HAP-1 (cell line): Measurements from ENCODE around the gene MCM3AP.
"Not testable (repeated sequence)": the region's sequence is repeated elsewhere in the genome, so short reads cannot be mapped to it uniquely, and the experiment has no call there.

Source experiments
- DNase-seq, 2 experiments: peaks; one replicate each; pipeline ENCODE4 v3.0.0-alpha.2; 2016 to 2020; ENCODE audit warnings: low spot score in 2 of 2
- H3K27me3 ChIP-seq: fragments of 250-450 bp; sonication (Bioruptor Pico); 2 replicates; pipeline ENCODE4 v1.5.1; 2020; ENCODE audit warnings: low read depth, mild to moderate bottlenecking, moderate library complexity
- H3K36me3 ChIP-seq: fragments of 250-450 bp; sonication (Bioruptor Pico); replicated peaks from 2 replicates; pipeline ENCODE4 v1.5.1; 2020; ENCODE audit warnings: mild to moderate bottlenecking
- H3K4me1 ChIP-seq: fragments of 250-450 bp; sonication (Bioruptor Pico); 2 replicates; pipeline ENCODE4 v1.5.1; 2020; ENCODE audit warnings: mild to moderate bottlenecking
- H3K4me3 ChIP-seq: fragments of 250-450 bp; sonication (Bioruptor Pico); 2 replicates; pipeline ENCODE4 v1.5.1; 2020; ENCODE audit warnings: mild to moderate bottlenecking, moderate library complexity
- H3K9me3 ChIP-seq: fragments of 250-450 bp; sonication (Bioruptor Pico); 2 replicates; pipeline ENCODE4 v1.5.1; 2020; ENCODE audit warnings: mild to moderate bottlenecking, moderate library complexity
- in situ Hi-C: fragments of 300-500 bp; cut with MboI; formaldehyde crosslinking; loops from 3 replicates; pipeline ENCODE4 v1.14.3; 2020; ENCODE audit warnings: low sequenced_read_pairs, inconsistent platforms, mixed read lengths

MCM3AP gene

GRCh38 chr21:46208761-46209721, 76.4 kb downstream of the MCM3AP start:
- H3K36me3 ChIP-seq = peaks cover 58% of the 10 kb centered on the region
- in situ Hi-C loops = no loop called here
- no peaks in the 10 kb centered on the region for H3K9me3 ChIP-seq
- no peak for DNase-seq
- no peaks in the 10 kb centered on the region for H3K4me1 ChIP-seq
- H3K4me3 ChIP-seq = no peak overlapping the region
- H3K27me3 ChIP-seq = no peaks in the 10 kb centered on the region

DNA sequence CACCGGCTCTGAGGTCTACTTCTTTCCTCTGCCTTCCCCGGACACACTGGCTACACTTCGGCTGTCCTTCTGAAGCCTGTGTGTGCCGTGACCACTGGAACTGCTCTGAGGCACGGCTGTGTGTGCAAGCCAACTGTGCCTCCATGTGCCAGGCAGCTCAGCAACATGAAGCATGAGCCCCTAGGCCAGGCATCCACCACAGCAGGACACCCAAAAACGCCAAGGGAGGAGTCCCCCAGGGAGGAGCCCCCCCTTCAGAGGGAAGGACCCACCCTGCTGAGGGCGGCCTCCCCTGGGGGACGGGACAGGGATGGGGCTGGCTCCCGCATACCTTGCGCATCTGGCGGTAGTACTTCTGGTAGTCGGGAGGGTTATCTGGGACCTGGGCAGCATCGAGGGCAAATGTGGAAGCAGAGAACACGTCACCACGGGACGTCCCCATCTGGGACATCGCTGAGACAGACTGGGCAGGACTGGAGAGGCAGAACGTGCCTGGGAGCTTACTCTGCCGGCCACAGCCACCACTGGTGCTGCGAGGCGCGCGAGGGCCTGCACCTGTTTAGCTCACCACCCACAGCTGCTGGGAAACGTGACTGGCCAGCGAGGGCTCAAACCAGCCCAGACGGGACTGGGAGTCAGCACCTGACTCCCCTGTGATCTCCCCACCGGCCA, 77.4 kb downstream of the MCM3AP start:
- Histone ChIP-seq H3K4me3 (no peak overlapping the region), H3K4me1 (no peaks in the 10 kb centered on the region), H3K9me3 (no peaks in the 10 kb centered on the region), H3K27me3 (no peaks in the 10 kb centered on the region), H3K36me3 (peaks cover 56% of the 10 kb centered on the region)
- in situ Hi-C loops = no loop called here
- no peak for DNase-seq

DNA sequence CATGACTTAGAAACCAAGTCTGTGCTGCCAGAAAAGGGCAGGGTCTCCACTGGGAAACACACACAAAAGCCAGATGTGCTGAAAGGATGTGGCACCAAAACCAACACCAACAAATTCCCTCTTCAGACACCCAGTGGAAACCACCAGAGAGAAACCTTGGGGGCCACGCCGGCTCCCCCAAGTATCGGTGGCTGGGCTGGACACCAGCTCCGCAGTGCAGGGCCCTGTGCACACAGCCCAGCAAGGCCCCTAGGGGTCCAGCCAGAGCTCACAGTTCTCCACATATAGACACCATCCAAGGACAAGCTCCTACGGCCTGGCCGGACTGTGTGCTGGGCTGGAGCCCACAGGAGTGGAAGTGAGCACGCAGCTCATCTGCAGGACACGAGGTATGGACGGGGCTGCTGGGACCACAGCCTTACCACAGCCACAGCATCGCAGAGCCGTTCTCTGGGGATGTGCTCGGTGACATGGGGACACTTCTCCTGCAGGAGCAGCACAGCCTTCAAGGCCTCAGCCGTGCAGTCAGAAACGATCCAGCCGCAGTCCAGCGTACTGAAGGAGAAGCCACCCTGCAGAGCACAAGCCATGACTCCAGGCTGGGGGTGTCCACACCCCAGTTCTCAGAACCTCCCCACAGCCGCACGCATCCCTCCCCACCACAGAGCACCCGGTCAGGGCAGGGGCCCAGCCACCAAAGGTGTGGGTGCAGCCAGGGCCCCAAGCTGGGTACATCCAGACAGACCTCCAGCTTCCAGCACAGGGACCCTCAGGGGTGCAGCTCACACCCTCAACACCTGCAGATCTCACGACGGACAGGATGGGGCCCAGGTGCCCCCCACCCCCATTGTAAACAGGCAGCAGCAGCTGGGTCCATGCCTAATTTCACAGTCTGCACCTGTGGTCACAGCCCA, 78.1 kb downstream of the MCM3AP start:
- H3K27me3 ChIP-seq = no peaks in the 10 kb centered on the region
- no peaks in the 10 kb centered on the region for H3K9me3 ChIP-seq
- H3K4me3 ChIP-seq = no peak overlapping the region
- in situ Hi-C loops = no loop called here
- DNase-seq = no peak
- H3K4me1 ChIP-seq = no peaks in the 10 kb centered on the region
- H3K36me3 ChIP-seq = peaks cover 60% of the 10 kb centered on the region

- H3K27me3 ChIP-seq = no peaks in the 10 kb centered on the region
- no peak for DNase-seq
- H3K4me3 ChIP-seq = no peak overlapping the region
- peaks cover 60% of the 10 kb centered on the region for H3K36me3 ChIP-seq
- no peaks in the 10 kb centered on the region for H3K4me1 ChIP-seq
- in situ Hi-C loops = no loop called here
- no peaks in the 10 kb centered on the region for H3K9me3 ChIP-seq
These were observed 79.0 kb downstream of the MCM3AP start for GRCh38 chr21:46206163-46207005.

DNA sequence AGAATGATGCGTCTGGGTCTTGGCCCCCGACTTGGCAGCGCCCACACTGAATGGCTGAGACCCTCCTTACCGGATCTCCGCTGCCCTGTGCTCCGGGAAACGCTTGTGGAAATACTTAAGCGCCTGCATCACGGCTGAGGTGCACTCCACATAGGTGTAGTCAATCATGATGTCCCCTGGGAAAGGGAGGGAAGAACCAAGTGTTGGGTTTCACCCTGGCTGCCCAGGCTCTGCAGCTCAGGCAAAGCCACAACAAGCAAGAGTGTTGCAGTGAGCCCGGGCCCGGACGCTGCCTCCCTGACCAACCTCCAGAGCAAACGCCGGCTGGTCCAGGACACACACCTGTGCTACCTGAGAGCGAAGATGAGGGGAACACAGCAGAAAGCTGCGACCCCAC, 79.6 kb downstream of the MCM3AP start:
- DNase-seq = no peak
- Histone ChIP-seq H3K4me3 (no peak overlapping the region), H3K4me1 (no peaks in the 10 kb centered on the region), H3K27me3 (no peaks in the 10 kb centered on the region), H3K36me3 (peaks cover 58% of the 10 kb centered on the region), H3K9me3 (no peaks in the 10 kb centered on the region)
- in situ Hi-C loops = no loop called here

DNA sequence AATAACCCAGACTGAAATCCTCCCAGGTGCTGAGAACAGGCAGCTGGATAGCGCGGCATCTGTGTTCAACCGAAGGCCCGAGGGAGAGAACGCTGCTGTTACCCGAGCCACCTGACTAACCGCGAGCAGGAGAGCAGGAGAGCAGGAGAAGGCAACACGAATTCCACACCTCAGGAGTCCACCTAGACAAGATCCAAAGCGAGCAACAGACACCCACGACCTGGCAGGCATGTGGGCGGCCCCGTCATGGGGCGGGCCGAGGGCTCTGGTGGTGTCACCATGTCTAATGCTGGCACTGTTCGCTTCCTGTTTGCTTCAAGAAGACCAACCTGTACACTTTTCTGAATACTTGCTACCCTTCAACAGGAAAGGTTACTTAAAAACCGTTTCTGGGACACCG, 80.2 kb downstream of the MCM3AP start:
- peaks cover 55% of the 10 kb centered on the region for H3K36me3 ChIP-seq
- in situ Hi-C loops = no loop called here
- H3K4me3 ChIP-seq = no peak overlapping the region
- H3K9me3 ChIP-seq = no peaks in the 10 kb centered on the region
- no peak for DNase-seq
- H3K27me3 ChIP-seq = no peaks in the 10 kb centered on the region
- H3K4me1 ChIP-seq = no peaks in the 10 kb centered on the region

- Histone ChIP-seq H3K4me1 (no peaks in the 10 kb centered on the region), H3K4me3 (no peak overlapping the region), H3K27me3 (no peaks in the 10 kb centered on the region), H3K9me3 (no peaks in the 10 kb centered on the region), H3K36me3 (peaks cover 60% of the 10 kb centered on the region)
- no peak for DNase-seq
- in situ Hi-C loops = no loop called here
These were observed 82.2 kb downstream of the MCM3AP start for GRCh38 chr21:46203203-46203600.

- no peaks in the 10 kb centered on the region for H3K4me1 ChIP-seq
- no peaks in the 10 kb centered on the region for H3K9me3 ChIP-seq
- no peak for DNase-seq
- no peaks in the 10 kb centered on the region for H3K27me3 ChIP-seq
- peaks cover 54% of the 10 kb centered on the region for H3K36me3 ChIP-seq
- in situ Hi-C loops = no loop called here
- H3K4me3 ChIP-seq = no peak overlapping the region
These were observed 82.7 kb downstream of the MCM3AP start for GRCh38 chr21:46202592-46203202.

DNA sequence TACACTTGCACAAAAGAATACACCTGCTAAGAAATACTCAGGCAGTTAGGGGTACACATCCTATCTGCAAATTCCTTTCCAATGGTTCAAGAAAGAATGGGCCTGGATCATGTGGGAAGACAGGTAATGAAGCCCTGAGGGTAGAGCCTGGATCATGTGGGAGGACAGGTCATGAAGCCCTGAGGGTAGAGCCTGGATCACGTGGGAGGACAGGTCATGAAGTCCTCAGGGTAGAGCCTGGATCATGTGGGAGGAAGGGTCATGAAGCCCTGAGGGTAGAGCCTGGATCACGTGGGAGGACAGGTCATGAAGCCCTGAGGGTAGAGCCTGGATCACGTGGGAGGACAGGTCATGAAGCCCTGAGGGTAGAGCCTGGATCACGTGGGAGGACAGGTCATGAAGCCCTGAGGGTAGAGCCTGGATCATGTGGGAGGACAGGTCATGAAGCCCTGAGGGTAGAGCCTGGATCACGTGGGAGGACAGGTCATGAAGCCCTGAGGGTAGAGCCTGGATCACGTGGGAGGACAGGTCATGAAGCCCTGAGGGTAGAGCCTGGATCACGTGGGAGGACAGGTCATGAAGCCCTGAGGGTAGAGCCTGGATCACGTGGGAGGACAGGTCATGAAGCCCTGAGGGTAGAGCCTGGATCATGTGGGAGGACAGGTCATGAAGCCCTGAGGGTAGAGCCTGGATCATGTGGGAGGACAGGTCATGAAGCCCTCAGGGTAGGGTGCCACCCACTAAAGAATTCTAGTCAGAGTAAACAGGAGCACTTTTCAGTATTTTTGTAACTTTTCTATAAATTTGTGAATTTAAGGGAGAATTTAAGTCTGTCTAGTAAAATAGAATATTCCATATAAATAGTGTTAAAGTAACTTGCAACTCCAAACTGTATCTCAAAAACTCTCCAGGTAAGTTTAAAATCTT, 84.3 kb downstream of the MCM3AP start:
- H3K36me3 ChIP-seq = peaks cover 53% of the 10 kb centered on the region
- in situ Hi-C loops, H3K4me1 ChIP-seq, DNase-seq, H3K9me3 ChIP-seq, H3K27me3 ChIP-seq, H3K4me3 ChIP-seq: not testable (repeated sequence)

DNA sequence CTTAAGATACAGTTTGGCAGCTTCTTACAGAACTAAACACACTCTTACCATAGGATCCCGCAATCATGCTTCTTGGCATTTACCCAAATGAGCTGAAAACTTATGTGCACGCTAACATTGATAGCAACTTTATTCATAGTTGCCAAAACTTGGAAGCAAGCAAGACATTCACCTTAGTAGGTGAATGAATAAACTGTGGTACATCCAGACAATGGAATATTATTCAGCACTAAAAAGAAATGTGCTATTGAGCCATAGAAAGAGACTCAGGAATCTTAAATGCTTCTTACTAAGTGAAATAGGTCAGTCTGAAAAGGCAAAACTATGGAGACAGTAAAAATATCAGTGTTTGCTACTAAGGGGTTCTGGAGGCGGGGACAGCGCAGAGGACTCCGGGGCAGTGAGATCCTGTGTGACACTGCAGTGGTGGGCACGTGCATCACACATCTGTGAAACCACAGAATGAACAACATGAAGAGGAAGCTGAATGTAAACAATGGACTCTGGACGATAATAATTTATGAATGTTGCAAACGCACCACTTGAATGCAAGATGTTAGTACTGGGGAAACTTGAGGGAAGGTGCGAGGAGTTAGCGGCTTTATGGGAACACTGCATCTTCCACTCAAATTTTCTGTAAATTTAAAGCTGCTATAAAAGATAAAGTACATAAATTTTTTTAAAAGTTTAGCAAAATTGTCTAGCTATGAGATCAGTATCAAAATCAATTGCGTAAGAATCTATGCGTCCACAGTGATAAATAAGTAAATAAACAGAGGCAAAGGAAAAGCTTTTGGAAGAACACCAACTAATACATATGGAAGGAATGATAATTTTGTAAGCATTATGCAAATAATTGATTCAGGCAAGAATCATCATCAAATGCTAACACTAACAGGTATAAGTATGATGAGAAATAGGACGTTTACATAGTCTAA, 85.7 kb downstream of the MCM3AP start:
- in situ Hi-C loops = no loop called here
- DNase-seq = peak in 1 of 2 experiments; percentile 4
- H3K4me1 ChIP-seq = no peaks in the 10 kb centered on the region
- H3K27me3 ChIP-seq = no peaks in the 10 kb centered on the region
- H3K9me3 ChIP-seq = no peaks in the 10 kb centered on the region
- peaks cover 52% of the 10 kb centered on the region for H3K36me3 ChIP-seq
- no peak overlapping the region for H3K4me3 ChIP-seq

DNA sequence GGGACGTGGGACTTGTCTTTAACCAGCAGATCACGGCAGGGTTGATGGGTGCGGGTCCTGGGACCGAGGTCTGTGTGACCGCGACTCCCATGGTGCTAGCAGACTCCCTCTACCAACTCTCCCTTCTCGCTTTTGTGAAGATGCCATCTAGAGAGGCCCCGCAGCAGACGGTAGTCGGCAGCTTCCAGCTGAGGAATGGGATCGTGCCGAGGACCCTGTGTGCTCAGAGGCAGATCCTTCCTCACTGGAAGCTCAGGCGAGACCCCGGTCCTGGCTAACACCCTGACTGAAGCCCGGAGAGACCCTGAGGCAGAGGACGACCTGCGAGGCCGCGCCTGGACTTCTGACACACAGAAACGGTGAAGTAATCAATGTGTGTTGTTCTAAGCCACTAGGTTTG, 88.7 kb downstream of the MCM3AP start:
- H3K9me3 ChIP-seq = no peaks in the 10 kb centered on the region
- H3K36me3 ChIP-seq = peaks cover 47% of the 10 kb centered on the region
- no peaks in the 10 kb centered on the region for H3K27me3 ChIP-seq
- in situ Hi-C loops = no loop called here
- DNase-seq = peak in 1 of 2 experiments; percentile 3
- H3K4me3 ChIP-seq = no peak overlapping the region
- no peaks in the 10 kb centered on the region for H3K4me1 ChIP-seq
